PC-3 (cell line): ENCODE results near the gene ABAT. TPM values are rescaled to one million over a fixed set of nuclear protein-coding genes. Genes with fewer than 3 reads are reported as not detected.

Source experiments
- ATAC-seq: fragments of 200-7000 bp; cut with Tn5 transposase; 2 replicates; pipeline ENCODE4 v1.9.1; 2020; ENCODE audit warnings: mild to moderate bottlenecking, moderate library complexity
- BruUV-seq: library from RNA; stranded (reverse); fragments of 400-500 nt; replicated peaks from 2 replicates; lab custom pipeline; 2021; lab: Mats Ljungman, UMichigan
- CTCF ChIA-PET: fragments of 300-600 bp; sonication (Branson Sonifier 250); formaldehyde crosslinking; loops from one replicate; lab custom pipeline; 2022; ENCODE audit warnings: antibody characterized with exemption; lab: Charles Lee
- POLR2A ChIA-PET: fragments of 300-600 bp; sonication (Branson Sonifier 250); formaldehyde crosslinking; loops from one replicate; lab custom pipeline; 2022; ENCODE audit warnings: antibody characterized with exemption; ENCODE audit not compliant: unreplicated experiment; lab: Charles Lee
- DNase-seq: peaks from one replicate; pipeline ENCODE4 v3.0.0-alpha.2; 2015
- H2AFZ ChIP-seq: fragments of 300-600 bp; sonication (generic); 2 replicates; pipeline ENCODE4 v1.6.0; 2016; ENCODE audit warnings: antibody characterized with exemption, low read length
- H3F3A ChIP-seq: fragments of 300-600 bp; sonication (generic); one replicate; pipeline ENCODE4 v1.6.0; 2017; ENCODE audit warnings: antibody characterized with exemption, low read length, control low read depth, mild to moderate bottlenecking; ENCODE audit not compliant: unreplicated experiment
- H3K27ac ChIP-seq: fragments of 300-600 bp; sonication (generic); 2 replicates; pipeline ENCODE4 v1.5.1; 2016; ENCODE audit warnings: mild to moderate bottlenecking, low read length
- H3K27me3 ChIP-seq: fragments of 300-600 bp; sonication (generic); 2 replicates; pipeline ENCODE4 v1.6.1; 2016; ENCODE audit warnings: low read length, mixed read lengths
- H3K36me3 ChIP-seq: fragments of 300-600 bp; sonication (generic); 2 replicates; pipeline ENCODE4 v1.6.1; 2016; ENCODE audit warnings: low read depth, mixed run types, low read length, mixed read lengths
- H3K4me1 ChIP-seq: fragments of 300-600 bp; sonication (generic); 2 replicates; pipeline ENCODE4 v1.5.1; 2016; ENCODE audit warnings: low read length; ENCODE audit not compliant: insufficient read depth
- H3K4me2 ChIP-seq: fragments of 300-600 bp; sonication (generic); 2 replicates; pipeline ENCODE4 v1.6.0; 2016; ENCODE audit warnings: low read length
- H3K4me3 ChIP-seq: fragments of 300-600 bp; sonication (generic); 2 replicates; pipeline ENCODE4 v1.5.1; 2016; ENCODE audit warnings: mild to moderate bottlenecking, low read length, mixed read lengths
- H3K79me2 ChIP-seq: fragments of 300-600 bp; sonication (generic); 2 replicates; pipeline ENCODE4 v1.6.1; 2017; ENCODE audit warnings: low read length, mixed read lengths
- H3K9ac ChIP-seq: fragments of 300-600 bp; sonication (generic); 2 replicates; pipeline ENCODE4 v1.6.0; 2016; ENCODE audit warnings: mild to moderate bottlenecking, low read length
- H3K9me2 ChIP-seq: fragments of 300-600 bp; sonication (generic); replicated peaks from 2 replicates; pipeline ENCODE4 v1.6.1; 2016; ENCODE audit warnings: mixed run types, low read length, mixed read lengths
- H3K9me3 ChIP-seq: fragments of 300-600 bp; sonication (generic); 2 replicates; pipeline ENCODE4 v1.6.1; 2016; ENCODE audit warnings: low read length, mixed read lengths
- H4K20me1 ChIP-seq: fragments of 300-600 bp; sonication (generic); 2 replicates; pipeline ENCODE4 v1.6.1; 2016; ENCODE audit warnings: low read length, mixed read lengths
- CTCF ChIP-seq: fragments of 300-600 bp; sonication (generic); conservative IDR thresholded peaks from 2 replicates; pipeline ENCODE4 v1.5.1; 2017; ENCODE audit warnings: antibody characterized with exemption, low read depth, mild to moderate bottlenecking, low read length
- EZH2 ChIP-seq: fragments of 300-600 bp; sonication (generic); IDR thresholded peaks from one replicate; pipeline ENCODE4 v1.6.1; 2017; ENCODE audit warnings: antibody characterized with exemption, mild to moderate bottlenecking, low read length; ENCODE audit not compliant: unreplicated experiment
- EZH2phosphoT487 ChIP-seq: fragments of 300-600 bp; sonication (generic); IDR thresholded peaks from 2 replicates; pipeline ENCODE4 v1.6.1; 2018; ENCODE audit warnings: mild to moderate bottlenecking, antibody characterized with exemption, low read length, borderline replicate concordance
- intact Hi-C: fragments of 100-400 bp; cut with micrococcal nuclease; formaldehyde crosslinking; loops from 2 replicates; pipeline ENCODE4 v1.9.0; 2023
- total RNA-seq: library from RNA; depleted of rRNA; stranded (reverse); fragments of >200 nt; gene quantifications from 2 replicates; pipeline ENCODE4 v1.2.3, GENCODE V29; 2014

Gene ABAT
- total RNA-seq, 1 experiment from 2014 or later, result 0.95 TPM

GRCh38 chr16:8686879-8687278 lies 12.5 kb downstream of the ABAT start:
- TF ChIP-seq CTCF, result no peak
- no peak for TF ChIP-seq EZH2phosphoT487
- TF ChIP-seq EZH2, result no peak
- no peak for DNase-seq
- intact Hi-C loops, result no loop called here

GRCh38 chr16:8689686-8690085 lies 15.3 kb downstream of the ABAT start:
- Histone ChIP-seq H3K27ac (no peak overlapping the region), H2AFZ (no peak overlapping the region), H3K79me2 (no peaks in the 10 kb centered on the region), H3K36me3 (no peaks in the 10 kb centered on the region), H3K4me2 (no peak overlapping the region), H3K27me3 (no peaks in the 10 kb centered on the region), H3K4me1 (peaks cover 5% of the 10 kb centered on the region; the same call in 1 of the 2 replicates), H3K9ac (no peak overlapping the region), H3K9me2 (no peaks in the 10 kb centered on the region), H3F3A (no peaks in the 10 kb centered on the region), H3K9me3 (no peaks in the 10 kb centered on the region), H4K20me1 (no peaks in the 10 kb centered on the region), H3K4me3 (no peak overlapping the region)
- no peak for DNase-seq
- ATAC-seq, result no peak
- CTCF ChIA-PET, result no interaction called here
- no TSS peak for BruUV-seq
- POLR2A ChIA-PET, result no interaction called here
- intact Hi-C loops, result no loop called here
- no peak for TF ChIP-seq CTCF
- no peak for TF ChIP-seq EZH2
- no peak for TF ChIP-seq EZH2phosphoT487

More at GRCh38 chr16:8686879-8687278, 12.5 kb downstream of the ABAT start:
- H2AFZ ChIP-seq, result no peak overlapping the region
- H3K4me1 ChIP-seq, result peaks cover 5% of the 10 kb centered on the region; the same call in 1 of the 2 replicates
- no peaks in the 10 kb centered on the region for H3F3A ChIP-seq
- H3K9me2 ChIP-seq, result no peaks in the 10 kb centered on the region
- H3K9ac ChIP-seq, result no peak overlapping the region
- no peak overlapping the region for H3K27ac ChIP-seq
- no peaks in the 10 kb centered on the region for H3K27me3 ChIP-seq
- POLR2A ChIA-PET, result no interaction called here
- H3K4me2 ChIP-seq, result no peak overlapping the region
- ATAC-seq, result no peak
- CTCF ChIA-PET, result no interaction called here
- no peaks in the 10 kb centered on the region for H3K9me3 ChIP-seq
- H4K20me1 ChIP-seq, result no peaks in the 10 kb centered on the region
- H3K4me3 ChIP-seq, result no peak overlapping the region
- no peaks in the 10 kb centered on the region for H3K79me2 ChIP-seq
- no peaks in the 10 kb centered on the region for H3K36me3 ChIP-seq
- no TSS peak for BruUV-seq

GRCh38 chr16:8691728-8692127 lies 17.3 kb downstream of the ABAT start:
- POLR2A ChIA-PET, result no interaction called here
- no peak overlapping the region for H3K27ac ChIP-seq
- TF ChIP-seq EZH2phosphoT487, result no peak
- no peak for TF ChIP-seq CTCF
- TF ChIP-seq EZH2, result no peak
- H3K4me2 ChIP-seq, result no peak overlapping the region
- H3K27me3 ChIP-seq, result no peaks in the 10 kb centered on the region
- no peak overlapping the region for H3K4me3 ChIP-seq
- intact Hi-C loops, result no loop called here
- no peaks in the 10 kb centered on the region for H3K79me2 ChIP-seq
- no peaks in the 10 kb centered on the region for H3F3A ChIP-seq
- ATAC-seq (no peak), DNase-seq (no peak)
- no peak overlapping the region for H2AFZ ChIP-seq
- H3K9me3 ChIP-seq, result no peaks in the 10 kb centered on the region
- CTCF ChIA-PET, result no interaction called here
- no peaks in the 10 kb centered on the region for H3K36me3 ChIP-seq
- H3K9ac ChIP-seq, result no peak overlapping the region
- H4K20me1 ChIP-seq, result no peaks in the 10 kb centered on the region
- H3K9me2 ChIP-seq, result no peaks in the 10 kb centered on the region
- H3K4me1 ChIP-seq, result no peaks in the 10 kb centered on the region
- no TSS peak for BruUV-seq
